Renal cortical epithelial cell (primary cell): ENCODE results near the gene STK24. TPM values are rescaled to one million over a fixed set of nuclear protein-coding genes. Genes with fewer than 3 reads are reported as not detected.
A peak's percentile ranks its signal among the peaks of the same experiment; 100 is the strongest.

ENCODE experiments used
- DNase-seq: peaks from one replicate; pipeline ENCODE4 v3.0.0-alpha.2; 2011; ENCODE audit warnings: low read depth
- total RNA-seq: library from RNA; depleted of rRNA; stranded (reverse); fragments of >200 nt; gene quantifications from 2 replicates; pipeline ENCODE4 v1.2.3, GENCODE V29; 2014

The STK24 gene
- total RNA-seq, 1 donor from 2014 or later = 82.0 TPM

DNA sequence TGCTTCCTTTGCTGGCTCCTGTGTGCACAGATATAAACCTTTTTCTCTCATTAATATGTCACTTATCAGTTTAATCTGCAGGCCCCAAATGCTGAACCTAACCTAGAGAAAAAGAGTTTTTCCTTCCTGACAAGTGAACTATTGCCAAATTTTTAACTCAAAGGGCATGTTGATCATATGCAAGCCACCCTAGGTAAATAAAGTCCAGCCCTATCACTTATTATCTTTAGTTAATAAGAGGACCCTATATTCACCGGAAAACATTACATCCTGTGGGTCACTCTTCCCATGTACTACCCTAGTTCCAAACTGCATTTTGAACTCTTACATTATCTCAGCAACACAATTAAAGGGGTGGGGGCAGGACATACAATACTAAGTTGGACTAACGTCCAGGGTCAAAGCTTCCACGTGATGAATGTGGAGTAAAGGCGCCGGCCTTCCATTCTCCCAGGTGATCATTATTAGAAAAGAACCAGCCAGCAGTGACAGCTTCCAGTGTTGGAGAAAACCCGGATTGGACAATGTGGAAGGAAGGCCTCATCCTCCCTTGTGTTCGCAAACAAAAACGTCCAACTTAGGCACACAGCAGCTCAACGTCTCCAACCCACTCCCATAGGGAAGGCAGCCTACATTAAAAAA is 86.6 kb downstream of the STK24 start:
- no peak for DNase-seq

DNA sequence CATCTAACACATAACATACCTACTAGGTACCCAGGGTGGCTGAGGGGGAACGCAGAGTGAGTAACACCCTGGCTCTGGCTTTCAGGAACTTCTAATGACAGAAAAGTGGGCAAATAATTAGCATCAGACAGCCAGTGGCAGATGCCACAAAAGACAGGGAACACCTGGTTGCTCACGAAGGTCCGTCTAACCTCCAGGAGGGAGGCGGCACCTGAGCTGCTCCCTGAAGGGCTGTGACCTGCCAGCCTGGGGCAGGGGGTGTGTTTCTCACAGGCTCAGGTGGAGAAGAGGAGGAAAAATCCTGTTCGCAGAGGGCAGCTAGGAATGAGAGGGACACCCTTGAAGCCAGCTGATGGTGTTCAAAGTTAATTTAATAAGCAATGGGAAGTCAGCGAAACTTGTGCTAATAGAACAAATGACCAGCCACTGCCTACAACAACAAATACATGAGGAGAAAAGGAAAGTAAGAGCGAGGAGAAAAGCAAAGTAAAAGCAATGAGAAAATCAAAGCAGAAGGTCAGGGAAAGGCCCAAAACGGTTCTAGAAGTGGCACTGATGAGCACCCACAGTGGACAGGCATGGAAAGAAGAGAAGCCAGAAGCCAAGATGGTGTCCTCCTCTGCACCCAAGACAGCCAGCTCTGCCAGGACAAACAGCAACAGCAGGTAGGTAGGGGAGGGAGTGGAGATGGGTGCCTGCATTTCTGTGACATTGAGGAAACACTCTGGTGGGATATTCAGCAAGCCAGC is 87.3 kb downstream of the STK24 start:
- DNase-seq = no peak

DNA sequence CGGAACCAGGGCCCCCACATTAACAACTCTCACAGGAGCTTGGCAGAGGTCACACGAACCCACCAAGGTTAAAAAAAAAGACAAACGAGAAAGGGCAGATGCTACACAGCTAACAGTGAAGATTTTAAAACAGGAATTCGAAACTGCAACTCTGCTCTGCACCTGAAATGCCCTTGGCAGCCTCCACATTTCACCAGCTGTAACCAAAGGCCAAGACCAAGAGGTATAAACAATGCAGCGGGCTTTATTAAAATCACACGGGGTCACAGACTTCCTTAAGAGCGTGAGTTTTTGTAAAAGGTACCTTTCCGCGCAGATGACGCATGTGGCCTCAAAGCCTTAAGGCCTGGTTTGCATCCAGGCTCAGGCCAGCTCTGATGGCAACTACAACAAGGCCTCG is 88.2 kb downstream of the STK24 start:
- no peak for DNase-seq

DNA sequence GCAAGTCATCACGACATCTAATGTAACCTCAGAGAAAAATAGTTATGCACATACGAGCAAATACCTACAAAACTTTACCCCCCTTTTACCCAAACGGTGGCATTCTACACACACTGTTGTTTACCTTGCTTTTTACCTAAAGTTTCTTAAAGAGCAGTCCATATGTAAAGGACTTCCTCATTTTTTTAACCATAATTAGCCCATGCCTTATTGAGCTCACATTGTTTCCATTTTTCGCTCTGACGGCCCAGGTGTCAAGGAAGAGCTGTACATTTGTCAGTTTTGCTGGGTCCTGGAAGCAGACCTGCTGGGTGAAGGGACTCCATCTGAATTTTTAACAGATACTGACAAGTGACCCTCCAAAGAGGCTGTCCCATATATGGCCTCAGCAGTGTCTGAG is 89.4 kb downstream of the STK24 start:
- DNase-seq = no peak

GRCh38 chr13:98487016-98487415 is 89.9 kb downstream of the STK24 start:
- DNase-seq = no peak

DNA sequence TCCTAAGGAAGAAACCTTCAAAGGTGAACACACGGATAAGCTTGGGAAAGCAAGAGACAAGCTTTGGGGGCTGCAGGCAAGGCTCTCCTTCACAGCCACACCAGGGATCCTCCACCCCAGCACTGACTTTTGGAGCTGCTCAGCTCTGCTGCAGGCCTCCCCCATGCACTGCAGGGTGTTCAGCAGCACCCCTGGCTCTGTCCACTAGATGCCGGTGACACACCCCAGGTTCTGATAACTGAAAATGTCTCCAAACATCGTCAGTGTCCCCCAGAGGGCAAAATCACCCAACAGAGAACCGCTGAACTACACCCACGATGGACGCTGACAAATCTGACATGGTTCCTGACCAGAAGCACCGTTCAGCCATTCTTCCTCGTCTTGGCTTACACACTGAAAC is 90.5 kb downstream of the STK24 start:
- no peak for DNase-seq

DNA sequence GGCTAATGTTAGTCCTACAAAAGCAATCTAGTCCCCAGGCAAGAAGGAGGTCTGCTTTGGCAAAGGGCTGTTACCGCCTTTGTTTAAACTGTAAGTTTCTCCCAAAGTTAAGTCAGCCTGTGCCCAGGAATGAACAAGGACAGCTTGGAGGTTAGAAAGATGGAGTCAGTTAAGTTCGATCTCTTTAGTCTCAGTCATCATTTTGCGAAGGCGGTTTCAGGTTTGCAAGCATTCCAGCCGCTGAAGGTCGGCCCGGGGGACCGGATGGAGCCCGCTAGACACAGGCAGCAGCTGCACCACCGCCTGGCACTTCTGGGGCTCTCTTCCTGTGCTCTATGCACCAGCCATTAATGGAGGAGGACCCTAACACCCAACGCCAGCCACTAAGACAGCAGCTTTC is 91.3 kb downstream of the STK24 start:
- DNase-seq = no peak

GRCh38 chr13:98484289-98485219 is 92.4 kb downstream of the STK24 start:
- DNase-seq = peak; percentile 99

- DNase-seq = no peak
Measured at GRCh38 chr13:98483601-98484288, 93.2 kb downstream of the STK24 start.

DNA sequence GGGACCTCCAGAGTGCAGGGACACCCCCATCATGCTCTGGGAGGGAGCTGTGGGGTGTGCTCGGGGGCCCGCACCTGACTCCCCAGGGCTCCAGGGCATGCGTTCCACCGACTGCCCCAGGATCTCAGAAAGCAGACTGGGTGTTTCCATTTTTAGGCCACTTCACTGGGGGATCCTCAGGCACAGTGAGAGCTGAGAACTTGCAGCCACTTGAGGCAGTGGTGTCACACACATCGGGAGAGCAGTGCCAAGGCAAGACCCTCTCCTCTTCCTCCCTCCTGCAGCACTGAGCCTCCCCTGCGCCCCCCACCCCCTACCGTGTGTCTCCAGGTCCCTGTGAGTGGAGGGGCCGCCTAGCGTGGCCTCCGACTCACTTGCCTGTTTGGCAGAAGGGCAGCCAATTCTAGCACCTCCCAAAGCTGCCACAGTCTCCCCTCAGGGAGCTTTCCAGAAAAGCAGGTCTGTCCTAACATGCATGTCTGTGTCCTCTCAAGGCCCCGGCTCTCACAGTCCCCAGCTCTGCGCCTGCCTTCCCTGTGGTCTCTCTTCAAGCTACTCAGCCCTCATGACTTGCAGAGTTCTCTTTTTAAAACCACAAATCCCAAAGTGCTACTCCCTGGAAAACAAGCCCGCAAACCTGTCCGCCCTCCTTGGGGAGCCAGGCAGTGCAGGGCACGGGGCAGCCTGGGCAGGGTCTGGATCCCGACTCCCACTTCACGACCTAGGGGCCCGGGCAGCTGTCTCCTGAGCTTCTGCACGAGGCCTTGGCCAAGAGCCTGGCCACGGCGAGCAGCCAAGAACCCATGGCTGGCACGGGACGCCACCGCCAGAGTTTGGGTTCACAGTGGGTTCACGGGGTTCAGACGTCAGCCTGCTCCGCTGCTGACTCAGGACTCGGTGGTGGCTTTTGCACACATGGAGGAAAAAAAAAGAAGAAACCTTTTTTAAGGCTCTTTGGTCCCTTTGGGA is 94.1 kb downstream of the STK24 start:
- peak; percentile 66 for DNase-seq

GRCh38 chr13:98480915-98481877 is 95.7 kb downstream of the STK24 start:
- no peak for DNase-seq

DNA sequence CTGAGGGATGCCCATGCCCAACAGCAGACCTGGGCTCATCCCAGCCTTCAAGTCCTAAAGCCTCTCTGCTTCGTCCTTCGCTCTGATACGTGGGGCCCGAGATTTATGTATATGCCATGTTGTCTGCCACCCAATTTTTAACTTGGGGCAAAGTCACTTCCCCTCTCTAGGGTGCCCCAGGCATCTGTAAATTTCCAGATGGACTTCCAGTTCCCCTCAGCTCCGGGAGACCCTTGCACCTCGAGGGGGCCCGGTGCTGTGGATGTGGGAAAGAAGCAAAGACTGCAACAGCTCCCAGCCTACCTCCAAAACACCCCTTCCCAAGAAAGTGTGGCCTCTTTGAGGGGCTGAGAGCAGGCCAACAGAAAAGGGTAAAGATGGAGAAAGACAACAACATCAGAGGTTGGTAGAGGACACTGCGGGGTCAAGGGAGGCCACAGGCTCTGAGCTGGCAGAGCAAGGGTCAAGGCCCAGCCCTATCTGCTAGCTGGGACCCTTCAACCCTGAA is 97.4 kb downstream of the STK24 start:
- DNase-seq = no peak

DNA sequence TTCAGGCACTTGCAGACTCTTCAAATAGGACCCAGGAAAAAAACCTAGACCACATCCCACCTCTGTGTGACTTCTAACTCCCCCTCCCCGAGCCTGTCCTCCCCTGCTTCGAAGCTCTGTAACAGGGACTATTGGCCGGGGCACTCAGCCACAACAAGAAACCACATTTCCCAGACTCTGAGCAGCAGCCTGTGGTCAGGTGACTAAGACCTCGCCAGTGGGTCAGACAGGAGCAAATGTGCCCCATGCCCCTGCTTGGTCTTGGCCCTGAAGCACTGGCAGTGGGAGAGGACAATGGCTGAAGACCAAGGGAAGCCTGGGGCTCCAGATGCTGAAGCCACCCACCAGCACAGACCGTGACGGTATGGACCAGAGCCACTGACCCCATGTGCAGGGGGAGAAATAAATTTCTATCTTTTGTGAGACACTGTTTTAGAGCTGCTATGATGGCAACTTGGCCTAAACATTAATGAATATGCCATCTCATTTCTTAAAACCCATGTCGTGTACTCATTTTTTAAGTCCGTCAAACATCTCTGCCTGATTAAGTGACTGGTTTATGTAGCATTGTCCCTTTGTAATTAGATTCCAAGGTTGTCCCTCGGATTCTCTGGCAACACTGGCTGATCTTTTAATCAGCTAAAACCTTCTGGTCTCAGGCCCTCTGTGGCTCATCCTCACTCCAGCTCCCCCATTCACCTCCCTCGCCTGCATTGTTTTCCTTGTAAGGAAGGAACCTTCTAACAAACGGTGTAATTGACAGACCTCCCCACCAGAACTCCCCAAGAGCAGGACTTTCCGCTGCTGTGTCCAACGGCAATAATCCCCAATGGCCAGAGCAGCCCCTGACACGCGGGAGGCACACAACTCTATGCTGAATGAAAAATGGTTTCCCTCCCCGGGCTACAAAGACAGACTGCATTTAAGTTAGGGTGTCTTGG is 98.4 kb downstream of the STK24 start:
- DNase-seq = peak; percentile 89

DNA sequence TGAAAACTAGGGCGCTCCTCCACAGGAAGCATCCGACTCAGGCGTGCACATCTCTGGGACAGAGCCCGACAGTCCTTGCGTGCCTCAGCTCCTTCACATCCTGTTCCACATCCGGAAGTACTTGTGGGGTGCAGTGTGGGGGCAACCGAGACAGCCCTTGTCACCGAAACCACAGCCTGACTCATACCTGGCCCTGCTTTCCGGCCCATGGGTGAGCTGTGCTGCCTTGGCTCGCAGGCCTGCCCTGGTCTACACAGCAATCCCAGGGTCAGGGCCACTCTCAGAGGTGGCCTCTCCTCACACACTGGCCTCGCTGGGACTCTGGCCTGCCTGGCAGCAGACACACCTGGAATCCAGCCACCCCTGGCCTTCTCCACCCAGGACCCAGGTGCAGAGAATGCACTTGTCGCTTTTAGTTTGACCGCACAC is 100.4 kb downstream of the STK24 start:
- peak; percentile 80 for DNase-seq

DNA sequence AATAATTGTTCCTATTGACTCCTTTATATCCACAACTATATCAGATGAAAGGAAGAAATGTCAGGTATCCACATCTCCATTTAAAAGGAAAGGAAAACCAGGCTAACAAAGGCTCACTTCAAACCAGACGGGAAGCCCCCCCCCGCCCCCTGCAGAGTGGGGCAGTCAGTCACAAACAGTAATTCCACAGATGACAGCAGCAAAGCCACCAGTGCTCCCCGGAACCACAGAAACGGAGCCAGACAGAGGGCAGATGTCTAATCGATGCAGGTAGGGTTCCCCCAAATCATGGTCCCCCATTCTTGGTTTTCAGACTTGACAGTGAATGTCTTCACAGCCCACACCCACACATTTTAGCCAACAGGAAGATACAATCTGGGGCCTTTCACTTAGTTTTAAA is 100.8 kb downstream of the STK24 start:
- DNase-seq = no peak

- DNase-seq = no peak
Measured at GRCh38 chr13:98475522-98475921, 101.4 kb downstream of the STK24 start.

DNA sequence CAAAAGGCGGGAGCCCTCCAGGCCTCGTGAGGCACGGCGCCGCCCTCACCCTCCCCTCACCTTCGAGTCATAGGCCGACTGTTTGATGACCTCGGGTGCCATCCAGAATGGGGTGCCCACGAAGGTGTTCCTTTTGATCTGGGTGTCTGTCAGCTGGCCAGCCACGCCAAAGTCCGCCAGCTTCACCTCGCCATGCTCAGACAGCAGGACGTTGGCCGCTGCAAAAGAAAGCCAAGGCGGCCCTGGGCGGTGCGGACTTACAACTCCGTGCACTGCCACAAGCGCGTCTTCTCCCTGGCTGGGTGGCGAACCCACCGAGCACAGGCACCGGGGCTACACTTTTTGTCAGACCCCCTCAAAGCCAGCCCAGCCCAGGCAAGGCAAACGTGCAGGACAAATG is 102.1 kb downstream of the STK24 start:
- no peak for DNase-seq

- DNase-seq = no peak
Measured at GRCh38 chr13:98474292-98474691, 102.6 kb downstream of the STK24 start.
